HG03196 (cell line): Measurements from ENCODE around the gene RGR.

Experiments
- ATAC-seq: cut with Tn5 transposase; IDR thresholded peaks from one replicate; pipeline ENCODE4 v1.9.1; 2021; ENCODE audit not compliant: unreplicated experiment

RGR gene

DNA sequence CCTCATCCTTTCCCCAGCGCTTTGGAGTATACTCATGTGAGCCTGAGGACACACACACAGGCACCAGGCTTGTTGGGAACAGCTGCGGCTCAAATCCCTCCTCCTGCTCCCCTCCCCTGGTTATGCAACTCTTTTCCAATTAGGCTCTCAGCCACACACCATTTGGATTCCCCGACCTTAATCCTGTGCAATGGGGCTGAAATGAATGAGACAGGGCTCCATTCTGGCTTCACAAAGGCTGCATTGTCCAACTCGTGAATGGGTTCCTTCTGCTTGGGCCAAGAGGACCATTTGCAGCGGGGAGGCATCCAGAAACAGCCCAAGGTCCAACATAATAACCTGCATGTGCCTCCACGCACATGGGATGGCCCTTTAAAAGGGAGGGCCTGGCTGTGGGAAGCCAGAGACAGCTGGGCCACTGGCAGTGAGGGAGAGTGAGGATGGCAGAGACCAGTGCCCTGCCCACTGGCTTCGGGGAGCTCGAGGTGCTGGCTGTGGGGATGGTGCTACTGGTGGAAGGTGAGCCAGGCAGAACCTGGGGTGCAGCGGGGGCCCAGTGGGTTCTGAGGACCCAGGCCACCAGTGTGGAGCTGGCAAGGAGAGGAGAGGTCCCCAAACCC lies at the start of gene RGR:
TSS of gene RGR (plus strand) at position 403 of the 620 bp plus-strand sequence. CDS start at position 441, 38 bp downstream.
- ATAC-seq = no peak

DNA sequence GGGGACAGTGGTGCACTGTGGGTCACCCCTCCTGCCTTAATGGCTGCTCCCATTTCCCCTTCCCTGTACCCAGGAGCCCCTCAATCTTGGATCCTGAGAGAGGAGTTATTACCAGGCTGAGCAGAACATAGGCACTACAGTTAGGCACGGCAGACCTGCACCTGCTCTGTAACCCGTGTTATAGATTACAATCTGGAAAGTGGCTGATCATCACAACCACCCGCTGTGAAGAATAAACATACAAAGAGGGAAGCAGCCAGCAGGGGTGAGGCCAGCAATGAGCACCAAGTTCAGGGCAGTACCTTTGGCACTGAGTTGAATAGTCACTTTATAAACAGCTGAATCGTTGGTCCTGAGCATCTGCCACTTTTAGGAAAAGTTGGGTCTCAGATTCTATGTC lies 48.8 kb upstream of the RGR start:
- ATAC-seq = no peak

DNA sequence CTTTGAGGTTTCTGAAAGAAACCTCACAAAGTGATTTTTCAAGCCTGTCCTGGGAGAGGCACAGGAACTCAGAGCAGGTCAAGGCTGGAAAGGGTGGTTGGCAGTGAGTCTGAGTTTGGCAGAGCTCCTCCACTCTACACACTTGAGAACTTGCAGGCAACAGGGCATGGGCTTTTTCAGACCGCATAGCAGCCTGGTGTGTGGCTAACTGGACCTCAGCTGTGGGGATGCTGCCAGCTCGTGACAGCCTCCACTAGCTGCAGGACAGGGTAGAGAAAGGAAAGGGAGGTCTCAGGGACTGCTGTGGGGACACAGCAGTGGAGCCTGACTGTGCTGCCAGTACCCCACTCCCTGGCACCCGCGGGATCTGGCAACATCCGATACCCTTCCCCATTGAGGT lies 47.9 kb upstream of the RGR start:
- no peak for ATAC-seq

- no peak for ATAC-seq
Measured at GRCh38 chr10:84197643-84198042, 47.2 kb upstream of the RGR start.

DNA sequence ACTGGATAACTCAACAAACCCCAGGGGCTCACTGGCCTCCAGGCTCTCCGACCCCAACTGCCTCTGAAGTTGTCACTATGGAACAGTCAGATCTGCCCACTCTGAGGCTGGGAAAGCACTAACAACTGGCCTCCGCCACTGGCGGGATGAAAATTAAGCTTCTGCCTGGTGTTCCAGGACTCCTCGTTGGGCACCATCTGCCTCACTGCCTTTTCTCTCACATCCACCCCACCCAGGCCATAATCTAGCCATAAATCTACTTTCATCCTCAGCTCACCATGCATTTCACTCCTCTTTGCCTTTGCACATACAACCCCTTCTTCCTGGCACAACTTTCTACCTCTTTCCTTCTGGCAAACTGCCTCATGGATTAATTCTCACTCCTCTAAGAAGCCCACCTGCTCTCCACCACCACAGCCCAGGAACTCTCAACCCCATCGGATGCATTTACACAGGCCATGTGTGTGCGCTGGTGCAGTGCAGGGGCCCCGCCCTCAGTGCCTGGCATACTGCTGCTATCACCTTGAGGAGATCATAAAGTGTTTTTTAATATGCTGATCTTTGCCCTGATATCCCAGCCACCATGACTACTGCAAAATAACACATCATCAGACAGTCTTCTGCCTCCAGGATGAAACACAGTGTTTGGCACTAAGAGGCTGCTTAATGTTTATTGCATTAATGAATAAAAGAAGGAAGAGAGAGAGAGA lies 46.5 kb upstream of the RGR start:
- ATAC-seq = no peak

GRCh38 chr10:84200537-84201243 lies 44.2 kb upstream of the RGR start:
- ATAC-seq = no peak

DNA sequence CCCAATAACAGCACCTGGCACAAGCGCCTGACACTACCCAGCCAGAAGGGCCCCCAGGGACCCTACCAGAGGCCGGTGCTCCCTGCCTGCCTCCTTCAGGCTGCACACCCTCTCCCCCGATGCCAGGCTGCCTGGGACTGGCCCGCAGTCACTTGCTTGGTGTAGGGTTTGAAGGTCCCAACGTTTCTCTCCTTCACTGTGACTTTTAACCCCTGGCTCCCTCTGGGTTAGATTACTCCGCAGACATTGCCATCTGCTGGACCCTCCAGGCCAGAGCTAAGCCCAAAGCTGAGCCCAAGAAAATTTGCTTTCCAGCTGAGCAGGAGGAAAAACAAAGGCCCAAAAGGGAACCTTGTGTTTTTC lies 43.6 kb upstream of the RGR start:
- ATAC-seq = no peak

GRCh38 chr10:84201682-84202081 lies 43.2 kb upstream of the RGR start:
- no peak for ATAC-seq

- no peak for ATAC-seq
Measured at GRCh38 chr10:84202349-84202748, 42.5 kb upstream of the RGR start.

GRCh38 chr10:84204122-84204521 lies 40.7 kb upstream of the RGR start:
- peak; percentile 52 for ATAC-seq

- no peak for ATAC-seq
Measured at GRCh38 chr10:84204610-84205009, 40.2 kb upstream of the RGR start.

DNA sequence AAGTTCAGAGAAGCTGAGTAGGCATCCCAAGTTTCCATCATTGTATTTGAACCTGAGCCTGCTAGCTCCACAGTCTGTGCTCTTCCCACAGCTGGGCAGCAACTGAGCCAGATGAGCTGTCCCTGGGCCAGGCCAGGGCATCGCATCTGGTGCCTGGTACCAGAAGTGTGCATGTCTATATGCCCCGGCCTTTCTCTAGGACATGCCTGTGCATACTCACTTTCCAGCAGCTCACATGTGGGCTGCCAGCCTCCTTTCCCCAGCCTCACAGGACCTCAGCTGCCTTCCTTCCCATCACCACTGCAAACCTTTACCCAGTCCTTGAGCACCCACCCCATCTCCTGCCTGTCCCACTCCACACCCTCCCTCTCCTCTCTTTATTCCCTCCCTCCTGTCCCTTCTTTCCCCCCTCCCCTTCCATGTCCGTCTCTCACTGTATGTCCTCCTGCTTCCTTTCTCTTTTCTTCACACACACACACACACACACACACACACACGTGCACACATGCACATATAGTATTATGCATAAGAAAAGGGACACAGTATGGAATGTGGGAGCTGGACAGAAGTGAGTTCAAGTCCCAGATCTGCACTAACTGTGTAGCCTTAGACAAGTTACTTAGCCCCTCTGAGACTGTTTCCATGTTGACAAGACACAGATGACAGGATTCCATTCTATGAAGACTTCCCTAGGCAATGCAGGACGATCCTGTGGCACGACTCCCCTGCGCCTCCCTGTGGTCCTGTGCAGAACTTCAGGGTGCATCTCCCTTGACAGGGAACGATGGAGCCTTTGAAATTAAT lies 39.6 kb upstream of the RGR start:
- ATAC-seq = peak; percentile 61

DNA sequence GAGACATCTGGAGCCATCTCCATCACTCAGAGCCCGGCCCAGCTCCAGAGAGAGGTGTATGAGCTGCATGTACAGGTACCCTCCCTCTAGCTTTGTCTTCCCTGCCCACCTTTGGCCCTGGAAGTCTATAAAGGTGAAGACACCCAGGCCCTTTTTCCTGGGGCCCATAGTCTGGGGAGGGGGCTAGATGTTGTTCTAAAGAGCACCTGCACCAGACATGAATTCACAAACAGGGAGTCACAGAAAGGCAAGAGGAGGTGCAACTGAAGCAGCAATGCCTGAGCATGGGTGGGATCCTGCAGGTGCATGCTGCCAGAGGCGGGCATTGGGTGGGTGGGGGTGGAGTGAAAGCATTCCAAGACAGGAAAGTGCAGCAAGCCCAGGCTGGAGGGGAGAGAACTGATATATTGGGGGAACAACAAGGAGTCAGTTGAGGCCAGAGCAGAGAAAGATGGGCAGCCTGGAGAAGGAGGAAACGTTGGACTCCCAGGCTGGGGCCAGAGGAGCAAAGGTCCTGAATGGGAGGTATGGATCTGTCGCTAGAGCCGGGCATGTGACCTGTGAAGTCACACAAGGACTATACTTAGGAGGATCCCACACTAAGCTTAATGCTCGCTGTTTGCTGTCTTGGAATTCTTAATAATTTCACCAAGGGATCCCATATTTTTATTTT lies 38.9 kb upstream of the RGR start:
- no peak for ATAC-seq

DNA sequence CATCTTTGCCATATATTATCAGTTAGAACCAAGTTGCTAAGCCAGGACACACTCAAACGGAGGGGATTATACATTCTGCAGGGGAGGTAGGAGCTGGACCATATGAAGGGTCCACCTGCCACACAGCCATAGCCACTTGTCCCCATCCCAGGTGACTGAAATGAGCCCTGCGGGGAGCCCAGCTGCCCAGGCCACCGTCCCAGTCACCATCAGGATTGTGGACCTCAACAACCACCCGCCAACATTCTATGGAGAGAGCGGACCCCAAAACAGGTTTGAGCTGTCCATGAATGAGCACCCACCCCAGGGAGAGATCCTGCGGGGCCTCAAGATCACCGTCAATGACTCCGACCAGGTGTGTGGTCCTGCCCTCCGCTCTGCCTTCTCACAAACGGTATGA lies 36.8 kb upstream of the RGR start:
- no peak for ATAC-seq

DNA sequence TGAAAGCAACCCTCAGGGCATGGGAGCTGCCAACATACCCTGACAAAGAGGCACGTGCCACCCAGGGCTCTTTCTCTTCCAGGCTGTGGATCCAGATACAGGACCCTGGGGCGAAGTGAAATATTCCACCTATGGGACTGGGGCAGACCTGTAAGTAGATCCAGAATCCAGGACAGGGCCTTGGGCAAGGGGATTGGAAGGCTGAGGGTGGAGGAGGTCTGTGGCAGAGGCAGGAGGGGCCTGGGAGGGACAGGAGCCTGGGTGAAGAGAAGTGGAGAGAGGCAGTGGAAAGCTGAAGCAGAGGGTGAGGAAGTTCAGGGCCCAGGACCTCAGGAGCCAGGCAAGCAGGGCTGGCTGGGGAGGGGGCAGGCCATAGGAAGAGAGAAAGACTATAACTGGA lies 33.3 kb upstream of the RGR start:
- ATAC-seq = no peak

DNA sequence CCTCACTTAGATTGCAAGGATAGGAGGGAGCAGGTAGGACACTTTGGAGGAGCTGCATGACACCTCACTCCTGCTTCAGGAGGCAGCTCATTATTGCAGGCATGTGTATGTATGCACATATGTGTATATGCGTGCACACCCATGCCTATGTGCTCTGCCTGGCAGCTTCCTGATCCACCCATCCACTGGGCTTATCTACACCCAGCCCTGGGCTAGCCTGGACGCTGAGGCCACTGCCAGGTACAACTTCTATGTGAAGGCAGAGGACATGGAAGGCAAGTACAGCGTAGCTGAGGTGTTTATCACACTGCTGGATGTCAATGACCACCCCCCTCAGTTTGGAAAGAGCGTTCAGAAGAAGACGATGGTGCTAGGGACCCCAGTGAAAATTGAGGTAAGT lies 32.8 kb upstream of the RGR start:
- no peak for ATAC-seq

DNA sequence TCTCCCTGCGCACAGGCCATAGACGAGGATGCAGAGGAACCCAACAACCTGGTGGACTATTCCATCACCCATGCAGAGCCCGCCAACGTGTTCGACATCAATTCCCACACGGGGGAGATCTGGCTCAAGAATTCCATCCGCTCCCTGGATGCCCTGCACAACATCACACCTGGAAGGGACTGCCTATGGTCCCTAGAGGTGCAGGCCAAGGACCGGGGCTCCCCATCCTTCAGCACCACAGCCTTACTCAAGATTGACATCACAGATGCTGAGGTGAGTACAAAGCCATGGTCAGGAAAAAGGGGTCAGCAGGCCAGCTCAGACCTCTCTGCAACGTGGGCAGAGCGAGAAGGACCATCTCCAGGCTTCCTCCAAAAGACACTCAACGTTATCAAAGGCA lies 31.8 kb upstream of the RGR start:
- no peak for ATAC-seq

DNA sequence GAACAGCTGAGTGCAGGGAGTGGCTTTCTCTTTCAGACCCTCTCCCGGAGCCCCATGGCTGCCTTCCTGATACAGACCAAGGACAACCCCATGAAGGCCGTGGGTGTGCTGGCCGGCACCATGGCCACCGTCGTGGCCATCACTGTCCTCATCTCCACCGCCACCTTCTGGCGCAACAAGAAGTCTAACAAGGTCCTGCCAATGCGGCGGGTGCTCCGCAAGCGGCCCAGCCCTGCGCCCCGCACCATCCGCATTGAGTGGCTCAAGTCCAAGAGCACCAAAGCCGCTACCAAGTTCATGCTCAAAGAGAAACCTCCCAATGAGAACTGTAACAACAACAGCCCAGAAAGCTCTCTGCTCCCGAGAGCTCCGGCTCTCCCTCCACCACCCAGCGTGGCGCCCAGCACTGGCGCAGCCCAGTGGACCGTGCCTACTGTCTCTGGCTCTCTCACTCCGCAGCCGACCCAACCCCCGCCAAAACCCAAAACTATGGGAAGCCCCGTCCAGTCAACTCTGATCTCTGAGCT lies 30.7 kb upstream of the RGR start:
- ATAC-seq = no peak

GRCh38 chr10:84214612-84215235 lies 30.1 kb upstream of the RGR start:
- no peak for ATAC-seq

GRCh38 chr10:84216834-84217233 lies 28.0 kb upstream of the RGR start:
- no peak for ATAC-seq
